ENCODE results near the gene TRMT2B. TPM values are rescaled to one million over a fixed set of nuclear protein-coding genes. Genes with fewer than 3 reads are reported as not detected.

TRMT2B gene
- total RNA-seq, 2 experiments from 2014 or later = 27.9 to 28.0 TPM

- POLR2A ChIA-PET = no interaction called here
- TF ChIP-seq CTCF (IDR thresholded peaks at IDR 0.05) = no peak
- H3K9me3 Mint-ChIP-seq = no peaks in the 10 kb centered on the region
Measured at GRCh38 chrX:100973411-100973810, 78.5 kb downstream of the TRMT2B start.

GRCh38 chrX:100969936-100970335, 82.0 kb downstream of the TRMT2B start:
- no peak for TF ChIP-seq CTCF (IDR thresholded peaks at IDR 0.05)
- no peak for DNase-seq
- no peak overlapping the region for H3K4me3 ChIP-seq (ENCODE audit: low read length)
- H3K27me3 ChIP-seq (ENCODE audit: control insufficient read depth in 1 of 2, insufficient read depth in 2 of 2, low read length in 2 of 2) = no peaks in the 10 kb centered on the region
- ChIA-PET CTCF (no interaction called here), POLR2A (no interaction called here)
- no peaks in the 10 kb centered on the region for H3K27me3 Mint-ChIP-seq
- no peaks in the 10 kb centered on the region for H3K36me3 ChIP-seq (ENCODE audit: insufficient read depth, low read length)
- H3K36me3 Mint-ChIP-seq (ENCODE audit: low read depth) = peaks cover 7% of the 10 kb centered on the region
- no peak overlapping the region for H3K27ac Mint-ChIP-seq
- no peaks in the 10 kb centered on the region for H3K9me3 Mint-ChIP-seq
- no peak overlapping the region for H3K4me3 Mint-ChIP-seq
- H3K4me1 ChIP-seq (ENCODE audit: insufficient read depth, low read length) = no peaks in the 10 kb centered on the region
- H3K4me1 Mint-ChIP-seq (ENCODE audit: low read depth) = no peaks in the 10 kb centered on the region
- H3K27ac ChIP-seq (ENCODE audit: low read depth in 1 of 2, low read length in 2 of 2) = no peak overlapping the region
- intact Hi-C loops (cut with DNase I, micrococcal nuclease) = no loop called here
- H3K9me3 ChIP-seq (ENCODE audit: control insufficient read depth in 1 of 2, insufficient read depth in 1 of 2, low read length in 2 of 2) = no peaks in the 10 kb centered on the region
- ATAC-seq (ENCODE audit: poor library complexity) = no peak

More at GRCh38 chrX:100973411-100973810, 78.5 kb downstream of the TRMT2B start:
- CTCF ChIA-PET = no interaction called here
- Histone ChIP-seq H3K4me3 (ENCODE audit: low read length) (no peak overlapping the region), H3K9me3 (ENCODE audit: control insufficient read depth in 1 of 2, insufficient read depth in 1 of 2, low read length in 2 of 2) (no peaks in the 10 kb centered on the region), H3K36me3 (ENCODE audit: insufficient read depth, low read length) (no peaks in the 10 kb centered on the region), H3K27ac (ENCODE audit: low read depth in 1 of 2, low read length in 2 of 2) (no peak overlapping the region), H3K27me3 (ENCODE audit: control insufficient read depth in 1 of 2, insufficient read depth in 2 of 2, low read length in 2 of 2) (no peaks in the 10 kb centered on the region), H3K4me1 (ENCODE audit: insufficient read depth, low read length) (no peaks in the 10 kb centered on the region)
- intact Hi-C loops (cut with DNase I, micrococcal nuclease) = no loop called here
- no peak overlapping the region for H3K27ac Mint-ChIP-seq
- no peaks in the 10 kb centered on the region for H3K27me3 Mint-ChIP-seq
- no peaks in the 10 kb centered on the region for H3K4me1 Mint-ChIP-seq (ENCODE audit: low read depth)
- DNase-seq (no peak), ATAC-seq (ENCODE audit: poor library complexity) (no peak)
- peaks cover 11% of the 10 kb centered on the region for H3K36me3 Mint-ChIP-seq (ENCODE audit: low read depth)
- no peak overlapping the region for H3K4me3 Mint-ChIP-seq

- no peaks in the 10 kb centered on the region for H3K4me1 ChIP-seq (ENCODE audit: insufficient read depth, low read length)
- H3K27ac ChIP-seq (ENCODE audit: low read depth in 1 of 2, low read length in 2 of 2) = no peak within 1 kb of the TSS
- CTCF ChIA-PET = no interaction called here
- Mint-ChIP-seq H3K36me3 (ENCODE audit: low read depth) (peaks cover 4% of the 10 kb centered on the region), H3K27me3 (no peaks in the 10 kb centered on the region), H3K4me1 (ENCODE audit: low read depth) (no peaks in the 10 kb centered on the region), H3K9me3 (no peaks in the 10 kb centered on the region), H3K27ac (no peak within 1 kb of the TSS), H3K4me3 (no peak within 1 kb of the TSS)
- no peaks in the 10 kb centered on the region for H3K36me3 ChIP-seq (ENCODE audit: insufficient read depth, low read length)
- H3K27me3 ChIP-seq (ENCODE audit: control insufficient read depth in 1 of 2, insufficient read depth in 2 of 2, low read length in 2 of 2) = no peaks in the 10 kb centered on the region
- POLR2A ChIA-PET = no interaction called here
- H3K4me3 ChIP-seq (ENCODE audit: low read length) = no peak within 1 kb of the TSS
- intact Hi-C loops (cut with DNase I, micrococcal nuclease) = no loop called here
- DNase-seq (no peak), ATAC-seq (ENCODE audit: poor library complexity) (no peak)
- no peak for TF ChIP-seq CTCF (IDR thresholded peaks at IDR 0.05)
- no peaks in the 10 kb centered on the region for H3K9me3 ChIP-seq (ENCODE audit: control insufficient read depth in 1 of 2, insufficient read depth in 1 of 2, low read length in 2 of 2)
Measured at GRCh38 chrX:100969408-100969807, 82.5 kb downstream of the TRMT2B start, which contains the start of gene ARL13A. Gene ARL13A (plus strand): TSS chrX:100969708. CDS start chrX:100973690, 3,982 bp downstream.

Measured in CD4-positive, alpha-beta T cell (primary cell).